Stomach (tissue), 9 donors: ENCODE measurements around the gene CATSPER1. TPM values are rescaled to one million over a fixed set of nuclear protein-coding genes. Genes with fewer than 3 reads are reported as not detected.

Source experiments
- DNase-seq, 2 donors: peaks; one replicate each; pipeline versions ENCODE4 v3.0.0 to v3.0.0-alpha.2; 2013 to 2019
- H3K27ac ChIP-seq, 5 donors: fragments of 200-600 bp in 4 of 5; sonication (generic) in 4 of 5; one replicate each; pipeline ENCODE4 v1.5.1; 2013 to 2019; ENCODE audit warnings: mild to moderate bottlenecking in 1 of 5, moderate library complexity in 1 of 5
- H3K27me3 ChIP-seq, 3 donors: fragments of 200-600 bp; sonication (generic); one replicate each; pipeline ENCODE4 v1.5.1; 2017 to 2019; ENCODE audit warnings: mixed run types in 1 of 3
- H3K36me3 ChIP-seq, 4 donors: fragments of 200-600 bp; sonication (generic); 1 replicate in 3 of 4; 2 replicates in 1 of 4; pipeline ENCODE4 v1.5.1; 2016 to 2019
- H3K4me1 ChIP-seq, 4 donors: fragments of 200-600 bp; sonication (generic); one replicate each; pipeline ENCODE4 v1.5.1; 2016 to 2019
- H3K4me3 ChIP-seq, 4 donors: fragments of 200-600 bp; sonication (generic) in 3 of 4; one replicate each; pipeline ENCODE4 v1.5.1; 2016 to 2019; ENCODE audit warnings: mild to moderate bottlenecking in 1 of 4
- H3K9me3 ChIP-seq, 4 donors: fragments of 200-600 bp; sonication (generic); one replicate each; pipeline ENCODE4 v1.5.1; 2016 to 2019
- EP300 ChIP-seq: sonication (generic); formaldehyde crosslinking; IDR thresholded peaks from one replicate; pipeline ENCODE4 v1.6.1; 2017; ENCODE audit warnings: antibody characterized with exemption
- POLR2A ChIP-seq, 4 donors: fragments of 450-650 bp; IDR thresholded peaks; one replicate each; pipeline ENCODE4 v1.6.1; 2016; ENCODE audit warnings: antibody characterized with exemption in 4 of 4, control low read depth in 2 of 4, mild to moderate bottlenecking in 1 of 4, moderate library complexity in 1 of 4
- POLR2AphosphoS5 ChIP-seq, 3 donors: sonication (generic); formaldehyde crosslinking; IDR thresholded peaks; one replicate each; pipeline ENCODE4 v1.6.1; 2016; ENCODE audit warnings: antibody characterized with exemption in 3 of 3
- WGBS, 5 donors: extraction: QIAGEN DNeasy Blood & Tissue Kit in 3 of 5; methylation state at CpG; one replicate each; pipeline versions ENCODE4 v1.1.5 to v1.1.7; 2013 to 2018; 5-methylcytosine and 5-hydroxymethylcytosine counted together
- intact Hi-C: fragments of 100-400 bp; cut with DNase I; formaldehyde crosslinking; loops from one replicate; pipeline ENCODE4 v1.15.1; 2023; ENCODE audit warnings: low total_unique reads
- polyA plus RNA-seq, 3 donors: library from polyadenylated mRNA; stranded (reverse); fragments of 200-250 nt; gene quantifications; one replicate each; pipeline ENCODE4 v1.2.3, GENCODE V29; 2013
- total RNA-seq, 5 donors: library from RNA; depleted of rRNA; stranded (reverse); fragments of >200 nt; gene quantifications; one replicate each; pipeline versions ENCODE4 v1.1.0 to v1.2.3, GENCODE V29; 2014 to 2016
- TF ChIP-seq, protein P1 (sequence below), 7 experiments: fragments of 450-650 bp in 4 of 7; fragments of 200-600 bp in 3 of 7; sonication (generic) in 3 of 7; IDR thresholded peaks; one replicate each; pipeline ENCODE4 v1.5.1; 2016 to 2019; ENCODE audit warnings: antibody characterized with exemption in 7 of 7, control low read depth in 2 of 7, mild to moderate bottlenecking in 1 of 7
- donor health status: healthy with polysubstance abuse.
- donor health status: Bipolar disorder and iron deficiency.
- donor health status: healthy.

CATSPER1 gene
- total and polyA plus RNA-seq, 8 donors = 0.08 to 1.4 (median 0.68) TPM; not detected in 5

DNA sequence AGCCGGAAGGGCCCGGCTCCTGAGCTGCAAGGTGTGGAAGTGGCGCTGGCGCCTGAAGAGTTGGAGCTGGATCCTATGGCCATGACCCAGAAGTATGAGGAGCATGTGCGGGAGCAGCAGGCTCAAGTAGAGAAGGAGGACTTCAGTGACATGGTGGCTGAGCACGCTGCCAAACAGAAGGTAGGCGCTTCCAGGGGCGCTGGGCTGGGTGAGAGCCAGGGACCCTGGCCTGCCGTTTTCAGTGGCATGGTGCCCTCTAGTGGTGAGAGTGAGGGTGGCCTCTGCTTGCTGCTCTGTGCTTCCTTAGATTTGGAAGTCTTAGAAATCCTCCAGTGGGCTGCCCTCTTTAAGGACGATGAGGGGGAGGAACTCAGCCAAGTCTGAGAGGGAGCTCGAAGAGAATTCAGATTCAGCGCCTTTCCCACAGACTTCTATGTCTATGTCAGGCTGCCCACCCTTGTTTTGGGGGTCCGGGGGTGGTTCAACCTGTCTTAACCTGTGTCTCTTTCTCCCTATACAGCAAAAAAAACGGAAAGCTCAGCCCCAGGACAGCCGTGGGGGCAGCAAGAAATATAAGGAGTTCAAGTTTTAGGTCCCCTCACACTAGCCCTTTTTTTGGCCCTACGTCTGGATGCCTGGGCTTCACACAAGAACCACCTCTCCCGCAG is 42.0 kb upstream of the CATSPER1 start:
- peak overlapping the region; percentile 32 to 99 (median 92) for H3K27ac ChIP-seq
- peak overlapping the region in 1 of 4 donors; percentile 96 for H3K4me3 ChIP-seq
- peak; percentile 73 to 90 for DNase-seq
- TF ChIP-seq, protein P1, sequence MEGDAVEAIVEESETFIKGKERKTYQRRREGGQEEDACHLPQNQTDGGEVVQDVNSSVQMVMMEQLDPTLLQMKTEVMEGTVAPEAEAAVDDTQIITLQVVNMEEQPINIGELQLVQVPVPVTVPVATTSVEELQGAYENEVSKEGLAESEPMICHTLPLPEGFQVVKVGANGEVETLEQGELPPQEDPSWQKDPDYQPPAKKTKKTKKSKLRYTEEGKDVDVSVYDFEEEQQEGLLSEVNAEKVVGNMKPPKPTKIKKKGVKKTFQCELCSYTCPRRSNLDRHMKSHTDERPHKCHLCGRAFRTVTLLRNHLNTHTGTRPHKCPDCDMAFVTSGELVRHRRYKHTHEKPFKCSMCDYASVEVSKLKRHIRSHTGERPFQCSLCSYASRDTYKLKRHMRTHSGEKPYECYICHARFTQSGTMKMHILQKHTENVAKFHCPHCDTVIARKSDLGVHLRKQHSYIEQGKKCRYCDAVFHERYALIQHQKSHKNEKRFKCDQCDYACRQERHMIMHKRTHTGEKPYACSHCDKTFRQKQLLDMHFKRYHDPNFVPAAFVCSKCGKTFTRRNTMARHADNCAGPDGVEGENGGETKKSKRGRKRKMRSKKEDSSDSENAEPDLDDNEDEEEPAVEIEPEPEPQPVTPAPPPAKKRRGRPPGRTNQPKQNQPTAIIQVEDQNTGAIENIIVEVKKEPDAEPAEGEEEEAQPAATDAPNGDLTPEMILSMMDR (IDR thresholded peaks at IDR 0.05) = peak in 5 of 7 experiments; percentile 34 to 92 (median 85)
- no peak for TF ChIP-seq POLR2A (IDR thresholded peaks at IDR 0.05)
- TF ChIP-seq POLR2AphosphoS5 (IDR thresholded peaks at IDR 0.05) = peak in 1 of 3 donors; percentile 24
- peaks cover 28 to 54% (median 53%) of the 10 kb centered on the region in 4 donors for H3K4me1 ChIP-seq
- no peaks in the 10 kb centered on the region for H3K27me3 ChIP-seq
- intact Hi-C loops = no loop called here
- WGBS, 5 donors = 48 to 59% (median 54%) methylated on average over 16 to 17 of the region's 17 CpGs
- no peaks in the 10 kb centered on the region for H3K9me3 ChIP-seq
- peaks cover 47 to 58% (median 57%) of the 10 kb centered on the region in 4 donors for H3K36me3 ChIP-seq

DNA sequence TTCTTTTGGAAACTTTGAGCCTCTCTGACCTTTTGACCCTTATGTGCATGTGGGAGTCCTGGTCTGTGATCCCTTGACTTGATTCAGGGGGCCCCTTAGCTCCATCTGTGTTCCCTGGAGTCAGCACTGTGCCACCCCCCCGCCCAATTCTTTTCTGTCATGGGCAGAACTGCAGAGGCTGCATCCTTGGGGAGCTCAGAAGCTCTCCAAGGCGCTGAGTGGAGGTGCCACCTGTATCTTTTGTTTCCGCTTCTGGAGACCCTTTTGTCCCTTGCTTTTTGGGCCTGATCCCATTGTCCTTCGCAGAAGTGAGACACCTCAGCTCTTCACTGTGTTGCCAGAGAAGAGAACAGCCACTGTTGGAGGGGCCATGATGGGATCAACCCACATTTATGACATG is 41.4 kb upstream of the CATSPER1 start:
- Histone ChIP-seq H3K4me1 (peaks cover 28 to 48% (median 47%) of the 10 kb centered on the region in 4 donors), H3K4me3 (no peak overlapping the region), H3K9me3 (no peaks in the 10 kb centered on the region), H3K27ac (peak overlapping the region in 4 of 5 donors; percentile 90 to 99 (median 95)), H3K36me3 (peaks cover 53 to 64% (median 64%) of the 10 kb centered on the region in 4 donors), H3K27me3 (no peaks in the 10 kb centered on the region)
- intact Hi-C loops = no loop called here
- DNase-seq = no peak
- 75 to 100% (median 88%) methylated on average over 4 of the region's 4 CpGs for WGBS, 5 donors
- TF ChIP-seq EP300 = no peak

- H3K36me3 ChIP-seq = peaks cover 60 to 73% (median 73%) of the 10 kb centered on the region in 4 donors
- H3K9me3 ChIP-seq = no peaks in the 10 kb centered on the region
- DNase-seq = no peak
- intact Hi-C loops = no loop called here
- 71 to 88% (median 78%) methylated on average over 3 of the region's 3 CpGs for WGBS, 5 donors
- no peaks in the 10 kb centered on the region for H3K27me3 ChIP-seq
- H3K27ac ChIP-seq = peak overlapping the region in 2 of 5 donors; percentile 2 to 48
- no peak for TF ChIP-seq POLR2A (IDR thresholded peaks at IDR 0.05)
- no peak for TF ChIP-seq EP300
- TF ChIP-seq, protein P1 (IDR thresholded peaks at IDR 0.05) = no peak
- TF ChIP-seq POLR2AphosphoS5 (IDR thresholded peaks at IDR 0.05) = no peak
- H3K4me3 ChIP-seq = no peak overlapping the region
- peaks cover 26 to 41% (median 39%) of the 10 kb centered on the region in 4 donors for H3K4me1 ChIP-seq
These were observed 40.5 kb upstream of the CATSPER1 start for GRCh38 chr11:66066751-66067150.

- TF ChIP-seq, protein P1 (IDR thresholded peaks at IDR 0.05) = no peak
- TF ChIP-seq EP300 (no peak), POLR2AphosphoS5 (IDR thresholded peaks at IDR 0.05) (no peak), POLR2A (IDR thresholded peaks at IDR 0.05) (no peak)
- no peaks in the 10 kb centered on the region for H3K27me3 ChIP-seq
- no peak overlapping the region for H3K27ac ChIP-seq
- peaks cover 19 to 26% (median 25%) of the 10 kb centered on the region in 4 donors for H3K4me1 ChIP-seq
- peaks cover 82 to 95% (median 94%) of the 10 kb centered on the region in 4 donors for H3K36me3 ChIP-seq
- WGBS, 5 donors = 97 to 100% (median 100%) methylated on average over 1 of the region's 1 CpG
- intact Hi-C loops = no loop called here
- DNase-seq = no peak
- H3K9me3 ChIP-seq = no peaks in the 10 kb centered on the region
- no peak overlapping the region for H3K4me3 ChIP-seq
These were observed 38.3 kb upstream of the CATSPER1 start for GRCh38 chr11:66064571-66064970.

GRCh38 chr11:66063900-66064299 is 37.6 kb upstream of the CATSPER1 start:
- Histone ChIP-seq H3K27me3 (no peaks in the 10 kb centered on the region), H3K27ac (no peak overlapping the region), H3K9me3 (no peaks in the 10 kb centered on the region), H3K36me3 (peaks cover 88 to 100% (median 100%) of the 10 kb centered on the region in 4 donors), H3K4me1 (peaks cover 12 to 19% (median 19%) of the 10 kb centered on the region in 4 donors), H3K4me3 (no peak overlapping the region)
- intact Hi-C loops = no loop called here
- DNase-seq = no peak
- WGBS, 5 donors = 94 to 98% (median 98%) methylated on average over 2 of the region's 2 CpGs
- TF ChIP-seq POLR2A (IDR thresholded peaks at IDR 0.05) (no peak), EP300 (no peak)
- TF ChIP-seq, protein P1 (IDR thresholded peaks at IDR 0.05) = no peak
